ENCODE data around the gene PNPLA5.

DNA sequence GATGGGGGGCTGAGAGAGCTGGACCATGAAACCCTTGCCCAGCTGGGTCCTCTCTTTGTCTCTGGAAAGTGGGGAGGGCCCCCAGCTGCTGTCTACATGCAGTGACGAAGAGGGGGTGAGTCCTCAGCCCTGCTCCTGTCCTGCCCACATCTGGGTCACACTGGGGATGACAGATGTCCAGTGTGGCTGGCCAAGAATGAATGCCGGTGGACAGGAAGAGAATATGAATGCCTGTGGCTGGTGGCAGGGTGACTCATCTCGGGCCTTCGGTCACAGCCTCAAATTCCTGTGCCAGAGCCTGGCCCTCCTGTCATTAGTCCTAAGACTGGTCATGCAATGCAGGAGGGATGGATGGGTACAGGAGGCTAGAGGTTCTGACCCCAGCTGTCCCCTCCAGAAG, 29.6 kb upstream of the PNPLA5 start:
- TF ChIP-seq, protein P1, sequence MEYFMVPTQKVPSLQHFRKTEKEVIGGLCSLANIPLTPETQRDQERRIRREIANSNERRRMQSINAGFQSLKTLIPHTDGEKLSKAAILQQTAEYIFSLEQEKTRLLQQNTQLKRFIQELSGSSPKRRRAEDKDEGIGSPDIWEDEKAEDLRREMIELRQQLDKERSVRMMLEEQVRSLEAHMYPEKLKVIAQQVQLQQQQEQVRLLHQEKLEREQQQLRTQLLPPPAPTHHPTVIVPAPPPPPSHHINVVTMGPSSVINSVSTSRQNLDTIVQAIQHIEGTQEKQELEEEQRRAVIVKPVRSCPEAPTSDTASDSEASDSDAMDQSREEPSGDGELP (IDR thresholded peaks at IDR 0.05; ENCODE audit: borderline replicate concordance, low read depth): no peak
- TF ChIP-seq TCF12 (IDR thresholded peaks at IDR 0.05) (no peak), TCF12 (CRISPR knock-in tag; IDR thresholded peaks at IDR 0.05) (no peak), ZBTB7A (CRISPR knock-in tag; IDR thresholded peaks at IDR 0.05) (no peak), NFYB (CRISPR knock-in tag; IDR thresholded peaks at IDR 0.05) (no peak), ZNF7 (CRISPR knock-in tag; IDR thresholded peaks at IDR 0.05) (no peak), MAFK (conservative IDR thresholded peaks at IDR 0.05 in 1 of 2, IDR thresholded peaks at IDR 0.05 in 1 of 2; ENCODE audit: low read length in 2 of 2) (no peak)
- TF ChIP-seq, protein P2, sequence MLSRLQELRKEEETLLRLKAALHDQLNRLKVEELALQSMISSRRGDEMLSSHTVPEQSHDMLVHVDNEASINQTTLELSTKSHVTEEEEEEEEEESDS (CRISPR knock-in tag; IDR thresholded peaks at IDR 0.05; ENCODE audit: borderline replicate concordance): no peak

Measured in HepG2 (cell line).